GM12878 (cell line): ENCODE results near the gene MEF2C. TPM values are rescaled to one million over a fixed set of nuclear protein-coding genes. Genes with fewer than 3 reads are reported as not detected.
A peak's percentile ranks its signal among the peaks of the same experiment; 100 is the strongest.

Experiments used
- ASH2L ChIP-seq: fragments of 300-600, 200-600 bp; sonication (generic); IDR thresholded peaks from 2 replicates; pipeline ENCODE4 v1.6.1; 2017; ENCODE audit warnings: low read depth, mild to moderate bottlenecking, borderline replicate concordance
- CBX5 ChIP-seq: sonication (generic); IDR thresholded peaks from 2 replicates; pipeline ENCODE4 v1.6.1; 2016; ENCODE audit warnings: low read depth, moderate library complexity, mild to moderate bottlenecking, inconsistent platforms
- HDAC6 ChIP-seq: fragments of 200-600 bp; sonication (generic); IDR thresholded peaks from one replicate; pipeline ENCODE4 v1.8.0; 2017; ENCODE audit warnings: antibody characterized with exemption; ENCODE audit not compliant: unreplicated experiment
- MYB ChIP-seq: fragments of 150-350 bp; IDR thresholded peaks from 2 replicates; pipeline ENCODE4 v1.6.1; 2014; ENCODE audit warnings: mild to moderate bottlenecking, low read depth, low read length, borderline replicate concordance
- NFIC ChIP-seq: IDR thresholded peaks from 2 replicates; pipeline ENCODE4 v1.6.1; 2012; ENCODE audit warnings: low read depth, mild to moderate bottlenecking, inconsistent platforms, low read length, moderate library complexity
- NR2C1 ChIP-seq: fragments of 450-650 bp; IDR thresholded peaks from 2 replicates; pipeline ENCODE4 v1.6.1; 2017; ENCODE audit warnings: antibody characterized with exemption, mild to moderate bottlenecking, moderate library complexity
- PAX5 ChIP-seq: IDR thresholded peaks from 2 replicates; pipeline ENCODE4 v1.6.1; 2011; ENCODE audit warnings: low read depth, low read length, borderline replicate concordance
- POLR2AphosphoS5 ChIP-seq: IDR thresholded peaks from 2 replicates; pipeline ENCODE4 v1.6.1; 2011; ENCODE audit warnings: mild to moderate bottlenecking, low read length, inconsistent platforms
- RAD21 ChIP-seq: IDR thresholded peaks from 2 replicates; pipeline ENCODE4 v1.6.1; 2011; ENCODE audit warnings: mild to moderate bottlenecking, low read depth, low read length, moderate library complexity; ENCODE audit not compliant: insufficient read depth
- TAF1 ChIP-seq: IDR thresholded peaks from 2 replicates; pipeline ENCODE4 v1.6.1; 2011; ENCODE audit warnings: mild to moderate bottlenecking, low read depth, low read length, borderline replicate concordance
- TBL1XR1 ChIP-seq: IDR thresholded peaks from 2 replicates; pipeline ENCODE4 v1.6.1; 2012; ENCODE audit warnings: low read depth, low read length, improper control_type of control experiment
- YBX1 ChIP-seq: fragments of 450-650 bp; IDR thresholded peaks from 2 replicates; pipeline ENCODE4 v1.6.1; 2016; ENCODE audit warnings: antibody characterized with exemption
- ZBTB11 ChIP-seq: fragments of 450-650 bp; formaldehyde crosslinking; IDR thresholded peaks from 2 replicates; pipeline ENCODE4 v1.5.0; 2022; ENCODE audit warnings: mild to moderate bottlenecking, missing genetic modification characterization
- ZBTB33 ChIP-seq: fragments of 450-650 bp; IDR thresholded peaks from 2 replicates; pipeline ENCODE4 v1.6.1; 2017; ENCODE audit warnings: mild to moderate bottlenecking
- ZNF24 ChIP-seq: fragments of 450-650 bp; IDR thresholded peaks from 2 replicates; pipeline ENCODE4 v1.6.1; 2017; ENCODE audit warnings: antibody characterized with exemption, mild to moderate bottlenecking
- ZNF687 ChIP-seq: fragments of 450-650 bp; IDR thresholded peaks from 2 replicates; pipeline ENCODE4 v1.6.1; 2017; ENCODE audit warnings: mild to moderate bottlenecking, moderate library complexity
- polyA plus RNA-seq, 11 experiments: library from polyadenylated mRNA; depleted of rRNA in 4 of 11; unstranded in 6 of 11; stranded (reverse) in 5 of 11; fragments of >200 nt; fragmentation: Nextera tagmentation in 4 of 11; fragmentation: Illumina TruSeq in 1 of 11; extraction: Ambion mirVana in 4 of 11; extraction: Trizol in 1 of 11; gene quantifications; 1 replicate in 1 of 11; 2 replicates in 10 of 11; pipeline versions ENCODE4 v1.2.1 to v1.2.3, GENCODE V29; 2011 to 2016; ENCODE audit warnings: inconsistent platforms in 2 of 11, missing spikeins in 2 of 11, low read depth in 1 of 11
- total RNA-seq, 4 experiments: library from RNA; depleted of rRNA in 3 of 4; stranded (reverse); fragments of >200 nt in 3 of 4; fragmentation: Illumina TruSeq in 1 of 4; extraction: Trizol in 1 of 4; gene quantifications; 2 replicates each; pipeline versions ENCODE4 v1.2.1 to v1.2.3, GENCODE V29; 2013 to 2021

The MEF2C gene
- total and polyA plus RNA-seq, 10 of the 15 experiments (the other 5 are each of a cell fraction or from before 2014, with no cell fraction given), result 104 to 225 (median 180) TPM

GRCh38 chr5:88886746-88887341, 3.9 kb upstream of the MEF2C start (continued):
- TF ChIP-seq ZBTB11 (CRISPR knock-in tag), result no peak
- no peak for TF ChIP-seq TBL1XR1
- peak; percentile 11; the same call in 1 of the 2 replicates for TF ChIP-seq RAD21
- no peak for TF ChIP-seq YBX1
- TF ChIP-seq NR2C1, result no peak
- TF ChIP-seq ZNF24, result no peak
- no peak for TF ChIP-seq MYB
- 0 out of 2 replicates have a peak, but pooled peaks have one; percentile 44 for TF ChIP-seq CBX5
- peak; percentile 35; the same call in 1 of the 2 replicates for TF ChIP-seq TAF1
- peak; percentile 13; the same call in 1 of the 2 replicates for TF ChIP-seq NFIC
- TF ChIP-seq ZNF687, result no peak
- TF ChIP-seq ZBTB33, result no peak
- TF ChIP-seq PAX5, result no peak
- TF ChIP-seq HDAC6, result no peak
- TF ChIP-seq ASH2L, result no peak
- TF ChIP-seq POLR2AphosphoS5, result no peak
